HEK293 (cell line): Measurements from ENCODE around the gene IQSEC1.

Experiments
- FEZF1 ChIP-seq: fragments of 450-650 bp; formaldehyde crosslinking; IDR thresholded peaks from 2 replicates; pipeline ENCODE4 v1.5.1; 2016; ENCODE audit warnings: missing biosample characterization, missing genetic modification characterization
- GLI2 ChIP-seq: fragments of 450-650 bp; formaldehyde crosslinking; IDR thresholded peaks from 2 replicates; pipeline ENCODE4; 2017; ENCODE audit warnings: missing biosample characterization, missing genetic modification characterization, low read depth, borderline replicate concordance
- KLF16 ChIP-seq: fragments of 450-650 bp; formaldehyde crosslinking; IDR thresholded peaks from 2 replicates; pipeline ENCODE4 v1.5.1; 2017; ENCODE audit warnings: missing biosample characterization, missing genetic modification characterization
- ZNF10 ChIP-seq: fragments of 450-650 bp; formaldehyde crosslinking; IDR thresholded peaks from 2 replicates; pipeline ENCODE4 v1.5.1; 2017; ENCODE audit warnings: missing biosample characterization, missing genetic modification characterization
- ZNF132 ChIP-seq: fragments of 450-650 bp; formaldehyde crosslinking; IDR thresholded peaks from 2 replicates; pipeline ENCODE4 v1.5.1; 2017; ENCODE audit warnings: missing biosample characterization, missing genetic modification characterization, borderline replicate concordance
- ZNF280D ChIP-seq: fragments of 450-650 bp; formaldehyde crosslinking; IDR thresholded peaks from 2 replicates; pipeline ENCODE4 v1.5.1; 2016; ENCODE audit warnings: missing biosample characterization, missing genetic modification characterization
- ZNF416 ChIP-seq: fragments of 450-650 bp; formaldehyde crosslinking; IDR thresholded peaks from 2 replicates; pipeline ENCODE4 v1.5.1; 2016; ENCODE audit warnings: missing biosample characterization, missing genetic modification characterization
- ZNF561 ChIP-seq: fragments of 450-650 bp; IDR thresholded peaks from 2 replicates; pipeline ENCODE4 v1.5.1; 2018; ENCODE audit warnings: missing biosample characterization, missing genetic modification characterization, borderline replicate concordance

- no peak for TF ChIP-seq ZNF280D (tag by site-specific recombination)
- no peak for TF ChIP-seq ZNF561 (tag by site-specific recombination)
- TF ChIP-seq ZNF132: no peak
- TF ChIP-seq FEZF1 (tag by site-specific recombination): no peak
- TF ChIP-seq ZNF10 (tag by site-specific recombination): no peak
- TF ChIP-seq GLI2 (tag by site-specific recombination): no peak
- no peak for TF ChIP-seq KLF16 (tag by site-specific recombination)
- TF ChIP-seq ZNF416 (tag by site-specific recombination): no peak
Observed at GRCh38 chr3:13060341-13060910, 12.8 kb downstream of the IQSEC1 start.
